Heart right ventricle (tissue), 16 donors: ENCODE measurements around the gene DNAH12. TPM values are rescaled to one million over a fixed set of nuclear protein-coding genes. Genes with fewer than 3 reads are reported as not detected.
"Not testable (repeated sequence)": the region's sequence is repeated elsewhere in the genome, so short reads cannot be mapped to it uniquely, and the experiment has no call there.

Source experiments
- ATAC-seq, 8 donors: fragments of 200-7000 bp; cut with Tn5 transposase; one replicate each; pipeline ENCODE4 v1.9.1; 2020; ENCODE audit warnings: mild to moderate bottlenecking in 8 of 8, moderate library complexity in 8 of 8, moderate number of reproducible peaks in 1 of 8
- DNase-seq, 2 donors: peaks; one replicate each; pipeline ENCODE4 v3.0.0-alpha.2; 2020
- H3K27ac ChIP-seq, 10 donors: fragments of 200-600 bp; sonication (generic) in 2 of 10; one replicate each; pipeline versions ENCODE4 v1.5.0 to v1.8.0; 2020 to 2022; ENCODE audit warnings: mild to moderate bottlenecking in 3 of 10
- H3K27me3 ChIP-seq, 7 donors: fragments of 200-600 bp; one replicate each; pipeline ENCODE4 v1.8.0; 2021 to 2022; ENCODE audit warnings: mild to moderate bottlenecking in 2 of 7
- H3K36me3 ChIP-seq, 9 donors: fragments of 200-600 bp; sonication (generic) in 1 of 9; one replicate each; pipeline versions ENCODE4 v1.5.0 to v1.8.0; 2020 to 2022; ENCODE audit warnings: mild to moderate bottlenecking in 2 of 9
- H3K4me1 ChIP-seq, 9 donors: fragments of 200-600 bp; sonication (generic) in 1 of 9; one replicate each; pipeline versions ENCODE4 v1.5.0 to v1.8.0; 2020 to 2022; ENCODE audit warnings: mild to moderate bottlenecking in 4 of 9
- H3K4me3 ChIP-seq, 10 donors: fragments of 200-600 bp; sonication (generic) in 2 of 10; one replicate each; pipeline versions ENCODE4 v1.5.0 to v1.8.0; 2020 to 2022; ENCODE audit warnings: mild to moderate bottlenecking in 7 of 10, moderate library complexity in 2 of 10
- H3K9me3 ChIP-seq, 11 donors: fragments of 200-600 bp in 10 of 11; sonication (generic) in 2 of 11; one replicate each; pipeline versions ENCODE4 v1.5.0 to v1.8.0; 2013 to 2022; ENCODE audit warnings: mild to moderate bottlenecking in 2 of 11, control low read depth in 1 of 11, moderate library complexity in 1 of 11
- CTCF ChIP-seq, 9 donors: fragments of 200-600 bp; sonication (generic) in 2 of 9; IDR thresholded peaks; one replicate each; pipeline versions ENCODE4 v1.5.0 to v1.8.0; 2021 to 2022; ENCODE audit warnings: antibody characterized with exemption in 9 of 9, mild to moderate bottlenecking in 5 of 9, moderate library complexity in 1 of 9
- WGBS, 2 donors: extraction: QIAGEN DNeasy Blood & Tissue Kit; methylation state at CpG; one replicate each; pipeline ENCODE4 v1.1.7; 2013; ENCODE audit warnings: inconsistent platforms in 1 of 2; 5-methylcytosine and 5-hydroxymethylcytosine counted together
- intact Hi-C, 10 donors: fragments of 100-400 bp; cut with DNase I; formaldehyde crosslinking; loops; one replicate each; pipeline versions ENCODE4 v1.11.1 to v1.14.2; 2022
- polyA plus RNA-seq, 2 donors: library from polyadenylated mRNA; stranded (reverse); fragments of 200-250 nt; gene quantifications; one replicate each; pipeline ENCODE4 v1.2.3, GENCODE V29; 2013
- total RNA-seq, 10 donors: library from RNA; stranded (reverse); fragmentation: NEBNext Ultra II Directional in 3 of 10; extraction: Animal tissue kit (Norgen Biotek cat#: 25700) in 3 of 10; gene quantifications; one replicate each; pipeline versions ENCODE4 v1.2.1 to v1.2.4, GENCODE V29; 2021 to 2023
- donor health status: Arrhythmogenic right ventricular cardiomyopathy.
- donor health status: ischemic (EF 13 %, LVEDD 7.1; RV severe dilation, severe dysfunction).
- donor health status: healthy with polysubstance abuse.
- donor health status: DM: no; HTN: yes; CAD: no.
- donor health status: DM: no; HTN: no; CAD: no.
- donor health status: ischemic (EF 25% LVEDD 6.9; RV normal size, moderate dysfunction).
- donor health status: ischemic (EF 25% LVEDD 5.7; RV mildly dilated, moderate dysfunction).
- donor health status: healthy.
- donor health status: DM: yes; HTN: yes; CAD: no.
- donor health status: Ischemic cardiomyopathy.
- donor health status: ischemic (EF 35%, LVEDD 5.7; RV mildly dilated, moderate dysfunction).
- donor health status: nonischemic (EF 11% LVEDD 7.7; RV severe dilation, severe dysfunction).
- donor health status: DM: yes; HTN: yes; CAD: no.
- donor health status: PGD.
- donor health status: ischemic (EF 29% LVEDD 5.4; RV normal size, mild dysfunction).
- donor health status: nonischemic (EF 23%, LVEDD 6.1; RV moderate dilation, normal function).

Gene DNAH12
- total and polyA plus RNA-seq, 12 donors: 0.01 to 0.44 (median 0.12) TPM; not detected in 4

- H3K27ac ChIP-seq: no peak overlapping the region
- no peaks in the 10 kb centered on the region for H3K27me3 ChIP-seq
- no peaks in the 10 kb centered on the region for H3K9me3 ChIP-seq
- H3K4me3 ChIP-seq: no peak overlapping the region
- 67 to 70% methylated on average over 1 of the region's 1 CpG for WGBS, 2 donors
- ATAC-seq (no peak), DNase-seq (no peak)
- no peaks in the 10 kb centered on the region for H3K4me1 ChIP-seq
- H3K36me3 ChIP-seq: no peaks in the 10 kb centered on the region
- no peak for TF ChIP-seq CTCF (IDR thresholded peaks at IDR 0.05)
- intact Hi-C loops: no loop called here
Measured at GRCh38 chr3:57354768-57355167, 189.4 kb downstream of the DNAH12 start.

- Histone ChIP-seq H3K4me1 (no peaks in the 10 kb centered on the region), H3K27me3 (peaks cover 0 to 7% (median 0%) of the 10 kb centered on the region in 7 donors), H3K9me3 (peaks cover 0 to 11% (median 0%) of the 10 kb centered on the region in 11 donors), H3K4me3 (no peak overlapping the region), H3K36me3 (no peaks in the 10 kb centered on the region), H3K27ac (no peak overlapping the region)
- ATAC-seq (no peak), DNase-seq (no peak)
- TF ChIP-seq CTCF (IDR thresholded peaks at IDR 0.05): no peak
- WGBS, 2 donors: 83 to 93% methylated on average over 1 of the region's 1 CpG
- intact Hi-C loops: no loop called here
Measured at GRCh38 chr3:57350271-57350670, 193.9 kb downstream of the DNAH12 start.

DNA sequence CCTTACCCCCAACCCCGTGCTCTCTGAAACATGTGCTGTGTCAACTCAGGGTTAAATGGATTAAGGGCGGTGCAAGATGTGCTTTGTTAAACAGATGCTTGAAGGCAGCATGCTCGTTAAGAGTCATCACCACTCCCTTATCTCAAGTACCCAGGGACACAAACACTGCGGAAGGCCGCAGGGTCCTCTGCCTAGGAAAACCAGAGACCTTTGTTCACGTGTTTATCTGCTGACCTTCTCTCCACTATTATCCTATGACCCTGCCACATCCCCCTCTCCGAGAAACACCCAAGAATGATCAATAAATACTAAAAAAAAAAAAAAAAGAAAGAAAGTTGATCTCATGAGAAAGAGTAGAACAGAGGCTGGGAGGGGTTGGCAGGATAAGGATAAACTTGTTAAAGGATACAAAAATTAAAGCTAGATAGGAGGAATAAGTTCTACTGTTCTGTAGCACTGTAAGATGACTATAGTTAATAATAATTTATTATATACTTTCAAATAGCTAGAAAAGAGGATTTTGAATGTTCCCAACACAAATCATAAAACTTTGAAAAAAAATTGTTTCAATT is 205.0 kb downstream of the DNAH12 start:
- not testable (repeated sequence) for H3K9me3 ChIP-seq, H3K4me3 ChIP-seq

DNA sequence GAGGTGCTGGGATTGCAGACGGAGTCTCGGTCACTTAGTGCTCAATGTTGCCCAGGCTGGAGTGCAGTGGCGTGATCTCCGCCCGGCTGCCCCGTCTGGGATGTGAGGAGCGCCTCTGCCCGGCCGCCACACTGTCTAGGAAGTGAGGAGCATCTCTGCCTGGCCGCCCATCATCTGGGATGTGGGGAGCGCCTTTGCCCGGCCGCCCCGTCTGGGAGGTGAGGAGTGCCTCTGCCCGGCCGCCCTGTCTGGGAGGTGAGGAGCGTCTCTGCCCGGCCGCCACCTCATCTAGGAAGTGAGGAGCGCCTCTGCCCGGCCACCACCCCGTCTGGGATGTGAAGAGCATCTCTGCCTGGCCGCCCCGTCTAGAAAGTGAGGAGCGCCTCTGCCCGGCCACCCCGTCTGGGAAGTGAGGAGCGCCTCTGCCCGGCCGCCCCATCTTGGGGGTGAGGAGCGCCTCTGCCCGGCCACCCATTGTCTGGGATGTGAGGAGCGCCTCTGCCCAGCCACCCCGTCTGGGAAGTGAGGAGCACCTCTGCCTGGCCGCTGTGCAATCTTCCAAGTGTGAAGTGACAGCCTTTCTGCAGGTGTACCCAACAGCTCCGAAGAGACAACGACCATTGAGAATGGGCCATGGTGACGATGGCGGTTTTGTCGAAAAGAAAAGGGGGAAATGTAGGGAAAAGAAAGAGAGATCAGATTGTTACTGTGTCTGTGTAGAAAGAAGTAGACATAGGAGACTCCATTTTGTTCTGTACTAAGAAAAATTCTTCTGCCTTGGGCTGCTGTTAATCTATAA is 205.7 kb downstream of the DNAH12 start:
- H3K4me1 ChIP-seq, ATAC-seq, intact Hi-C loops, H3K4me3 ChIP-seq, H3K36me3 ChIP-seq, H3K27ac ChIP-seq, H3K9me3 ChIP-seq, DNase-seq, H3K27me3 ChIP-seq: not testable (repeated sequence)
- WGBS, 2 donors: 94 to 98% methylated on average over 39 to 40 of the region's 40 CpGs

More for the DNA sequence above, 205.0 kb downstream of the DNAH12 start:
- H3K36me3 ChIP-seq, intact Hi-C loops, H3K4me1 ChIP-seq, H3K27ac ChIP-seq, H3K27me3 ChIP-seq, ATAC-seq, DNase-seq: not testable (repeated sequence)
- WGBS, 2 donors: 31 to 44% methylated on average over 3 to 6 of the region's 7 CpGs

DNA sequence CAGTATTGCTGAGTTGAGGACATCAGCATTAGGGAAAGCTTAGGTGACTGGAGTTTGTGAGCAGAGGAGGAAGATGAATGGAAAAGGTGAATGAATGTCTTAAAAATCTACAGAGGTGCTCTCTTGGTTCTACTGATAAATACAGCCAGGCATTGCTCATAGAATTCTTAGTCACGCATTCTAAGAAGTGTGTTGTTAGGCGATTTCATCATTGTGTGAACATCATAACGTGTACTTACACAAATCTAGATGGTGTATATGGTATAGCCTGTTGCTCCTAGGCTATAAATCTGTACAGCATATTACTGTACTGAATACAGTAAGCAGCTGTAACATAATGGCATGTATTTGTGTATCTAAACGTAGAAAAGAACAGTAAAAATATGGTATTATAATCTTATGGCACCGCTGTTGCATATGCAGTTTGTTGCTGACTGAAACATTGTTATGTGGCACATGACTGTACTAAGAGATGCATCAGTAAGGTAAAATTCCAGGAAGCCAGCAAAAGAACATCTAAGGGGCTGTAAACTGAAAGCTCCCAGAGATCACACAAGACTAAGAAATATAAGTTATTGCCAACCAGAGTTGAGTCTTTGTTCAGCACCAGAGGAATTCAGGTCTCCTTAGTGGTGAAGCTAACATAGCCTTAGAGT is 208.7 kb downstream of the DNAH12 start:
- WGBS, 2 donors: 88 to 91% methylated on average over 5 of the region's 5 CpGs
- intact Hi-C loops: no loop called here
- H3K4me1 ChIP-seq: peaks cover 0 to 6% (median 0%) of the 10 kb centered on the region in 9 donors

More for the DNA sequence above, 208.7 kb downstream of the DNAH12 start:
- no peak overlapping the region for H3K27ac ChIP-seq
- H3K9me3 ChIP-seq: no peaks in the 10 kb centered on the region
- no peak overlapping the region for H3K4me3 ChIP-seq
- no peaks in the 10 kb centered on the region for H3K36me3 ChIP-seq
- no peak for TF ChIP-seq CTCF (IDR thresholded peaks at IDR 0.05)
- ATAC-seq: no peak
- H3K27me3 ChIP-seq: peaks cover 0 to 5% (median 0%) of the 10 kb centered on the region in 7 donors
- DNase-seq: no peak
